HFFc6 (cell line): ENCODE measurements around the gene SLC49A3. TPM values are rescaled to one million over a fixed set of nuclear protein-coding genes. Genes with fewer than 3 reads are reported as not detected.

Experiments
- DNase-seq: peaks from one replicate; pipeline ENCODE4 v3.0.0-alpha.2; 2018
- H3K27ac Mint-ChIP-seq: 2 replicates; pipeline ENCODE4 v1.8.0; 2020; ENCODE audit warnings: mild to moderate bottlenecking, mixed read lengths
- H3K27me3 Mint-ChIP-seq: 2 replicates; pipeline ENCODE4 v1.8.0; 2021; ENCODE audit warnings: mild to moderate bottlenecking, moderate library complexity, mixed read lengths; ENCODE audit not compliant: insufficient read depth
- H3K36me3 Mint-ChIP-seq: 2 replicates; pipeline ENCODE4 v1.8.0; 2021; ENCODE audit warnings: low read depth, mixed read lengths
- H3K4me1 Mint-ChIP-seq: 2 replicates; pipeline ENCODE4 v1.8.0; 2020; ENCODE audit warnings: low read depth, mixed read lengths
- H3K4me3 Mint-ChIP-seq: 2 replicates; pipeline ENCODE4 v1.8.0; 2020; ENCODE audit warnings: mild to moderate bottlenecking, moderate library complexity, mixed read lengths
- H3K9me3 Mint-ChIP-seq: 2 replicates; pipeline ENCODE4 v1.8.0; 2020; ENCODE audit warnings: mild to moderate bottlenecking, mixed read lengths
- total RNA-seq, 6 experiments: library from RNA; stranded (reverse); fragmentation: NEBNext Ultra II Directional; extraction: Animal tissue kit (Norgen Biotek cat#: 25700); gene quantifications; 2 replicates in 1 of 6; 3 replicates in 5 of 6; pipeline ENCODE4 v1.2.3, GENCODE V29; 2021
- TF ChIP-seq, protein P1 (sequence below): fragments of 200-600 bp; sonication (generic); IDR thresholded peaks from 2 replicates; pipeline ENCODE4 v1.5.0; 2021; ENCODE audit warnings: antibody characterized with exemption, mild to moderate bottlenecking

The SLC49A3 gene
- total RNA-seq, 6 experiments from 2014 or later: 0.13 to 0.62 (median 0.21) TPM; not detected in 1

DNA sequence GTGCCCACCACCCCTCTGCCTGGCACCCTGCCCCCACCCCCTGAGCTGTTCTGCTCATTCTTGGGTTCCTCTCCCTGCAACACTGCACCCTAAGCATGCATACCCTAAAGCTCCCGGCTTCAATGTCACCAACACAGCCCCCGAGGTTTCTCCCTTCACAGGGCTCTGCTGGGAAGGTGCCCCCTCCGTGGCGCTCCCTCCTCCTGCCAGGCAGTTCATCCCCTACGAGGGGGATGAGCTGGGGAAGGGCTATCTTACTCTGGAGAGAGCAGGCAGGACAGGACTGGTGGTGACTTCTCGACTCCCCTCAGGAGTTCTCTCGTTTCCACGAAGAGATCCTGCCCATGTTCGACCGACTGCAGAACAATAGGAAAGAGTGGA, 21.4 kb downstream of the SLC49A3 start:
- Mint-ChIP-seq H3K27me3 (peaks cover 3% of the 10 kb centered on the region; the same call in 1 of the 2 replicates), H3K27ac (no peak overlapping the region), H3K4me1 (no peaks in the 10 kb centered on the region), H3K36me3 (peaks cover 13% of the 10 kb centered on the region), H3K4me3 (no peak overlapping the region), H3K9me3 (no peaks in the 10 kb centered on the region)
- DNase-seq: no peak
- TF ChIP-seq, protein P1, sequence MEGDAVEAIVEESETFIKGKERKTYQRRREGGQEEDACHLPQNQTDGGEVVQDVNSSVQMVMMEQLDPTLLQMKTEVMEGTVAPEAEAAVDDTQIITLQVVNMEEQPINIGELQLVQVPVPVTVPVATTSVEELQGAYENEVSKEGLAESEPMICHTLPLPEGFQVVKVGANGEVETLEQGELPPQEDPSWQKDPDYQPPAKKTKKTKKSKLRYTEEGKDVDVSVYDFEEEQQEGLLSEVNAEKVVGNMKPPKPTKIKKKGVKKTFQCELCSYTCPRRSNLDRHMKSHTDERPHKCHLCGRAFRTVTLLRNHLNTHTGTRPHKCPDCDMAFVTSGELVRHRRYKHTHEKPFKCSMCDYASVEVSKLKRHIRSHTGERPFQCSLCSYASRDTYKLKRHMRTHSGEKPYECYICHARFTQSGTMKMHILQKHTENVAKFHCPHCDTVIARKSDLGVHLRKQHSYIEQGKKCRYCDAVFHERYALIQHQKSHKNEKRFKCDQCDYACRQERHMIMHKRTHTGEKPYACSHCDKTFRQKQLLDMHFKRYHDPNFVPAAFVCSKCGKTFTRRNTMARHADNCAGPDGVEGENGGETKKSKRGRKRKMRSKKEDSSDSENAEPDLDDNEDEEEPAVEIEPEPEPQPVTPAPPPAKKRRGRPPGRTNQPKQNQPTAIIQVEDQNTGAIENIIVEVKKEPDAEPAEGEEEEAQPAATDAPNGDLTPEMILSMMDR: no peak

DNA sequence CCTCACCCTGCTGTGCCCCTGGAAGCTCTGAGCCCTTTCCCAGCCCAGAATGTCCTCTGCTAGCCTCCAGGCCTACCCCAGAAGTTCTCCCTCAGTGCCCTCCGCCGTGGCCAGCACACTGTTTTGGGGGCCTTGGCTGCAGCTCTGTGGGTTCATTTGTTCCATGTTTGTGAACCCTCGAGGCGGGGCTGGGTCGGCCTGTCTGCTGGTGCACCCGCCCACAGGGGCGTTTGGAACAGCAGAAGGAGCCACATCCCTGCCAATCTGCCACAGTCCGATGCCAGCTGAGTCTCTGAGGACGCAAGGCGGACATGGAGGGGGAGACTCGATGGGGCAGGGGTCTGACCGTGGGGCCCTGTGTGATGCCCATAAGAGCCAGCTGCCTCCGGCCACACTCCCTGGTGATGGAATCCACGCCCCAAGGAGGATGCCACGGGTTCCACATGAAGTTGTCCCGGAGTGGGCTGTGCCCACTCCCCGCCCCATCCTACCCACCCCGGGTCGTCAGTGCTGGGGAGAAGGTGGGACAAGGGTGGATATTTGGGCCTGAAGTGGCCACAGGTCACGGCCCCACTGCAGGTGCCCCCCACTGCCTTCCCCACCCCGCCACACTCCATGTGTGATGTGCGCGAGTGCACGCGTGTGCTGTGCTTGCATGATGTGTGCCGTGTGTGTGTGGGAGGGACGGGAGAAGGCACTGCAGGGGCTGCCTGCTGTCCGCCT, 22.0 kb downstream of the SLC49A3 start:
- Mint-ChIP-seq H3K36me3 (peaks cover 13% of the 10 kb centered on the region), H3K27me3 (peaks cover 3% of the 10 kb centered on the region; the same call in 1 of the 2 replicates), H3K9me3 (no peaks in the 10 kb centered on the region), H3K4me1 (no peaks in the 10 kb centered on the region), H3K27ac (no peak overlapping the region), H3K4me3 (no peak overlapping the region)
- no peak for DNase-seq
- TF ChIP-seq, protein P1: no peak

DNA sequence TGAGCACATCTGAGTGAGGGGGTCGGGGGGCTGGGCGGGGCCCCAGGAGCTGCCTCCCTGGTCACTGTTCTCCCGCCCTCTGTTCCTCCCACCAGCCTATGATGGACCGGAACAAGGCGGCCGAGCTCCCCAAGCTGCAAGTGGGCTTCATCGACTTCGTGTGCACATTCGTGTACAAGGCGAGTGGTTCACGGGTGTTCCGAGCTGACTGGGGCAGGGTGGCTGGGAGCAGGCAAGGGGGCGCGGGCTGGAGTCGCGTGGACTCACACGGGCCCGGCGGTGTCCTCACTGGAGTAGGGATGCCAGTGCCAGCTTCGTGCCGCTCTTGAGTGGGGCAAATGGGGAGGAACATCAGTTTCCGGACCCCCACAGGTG, 22.5 kb downstream of the SLC49A3 start:
- Mint-ChIP-seq H3K4me3 (no peak overlapping the region), H3K27me3 (peaks cover 3% of the 10 kb centered on the region; the same call in 1 of the 2 replicates), H3K4me1 (no peaks in the 10 kb centered on the region), H3K27ac (no peak overlapping the region), H3K9me3 (no peaks in the 10 kb centered on the region), H3K36me3 (peaks cover 11% of the 10 kb centered on the region)
- DNase-seq: no peak
- TF ChIP-seq, protein P1: no peak

DNA sequence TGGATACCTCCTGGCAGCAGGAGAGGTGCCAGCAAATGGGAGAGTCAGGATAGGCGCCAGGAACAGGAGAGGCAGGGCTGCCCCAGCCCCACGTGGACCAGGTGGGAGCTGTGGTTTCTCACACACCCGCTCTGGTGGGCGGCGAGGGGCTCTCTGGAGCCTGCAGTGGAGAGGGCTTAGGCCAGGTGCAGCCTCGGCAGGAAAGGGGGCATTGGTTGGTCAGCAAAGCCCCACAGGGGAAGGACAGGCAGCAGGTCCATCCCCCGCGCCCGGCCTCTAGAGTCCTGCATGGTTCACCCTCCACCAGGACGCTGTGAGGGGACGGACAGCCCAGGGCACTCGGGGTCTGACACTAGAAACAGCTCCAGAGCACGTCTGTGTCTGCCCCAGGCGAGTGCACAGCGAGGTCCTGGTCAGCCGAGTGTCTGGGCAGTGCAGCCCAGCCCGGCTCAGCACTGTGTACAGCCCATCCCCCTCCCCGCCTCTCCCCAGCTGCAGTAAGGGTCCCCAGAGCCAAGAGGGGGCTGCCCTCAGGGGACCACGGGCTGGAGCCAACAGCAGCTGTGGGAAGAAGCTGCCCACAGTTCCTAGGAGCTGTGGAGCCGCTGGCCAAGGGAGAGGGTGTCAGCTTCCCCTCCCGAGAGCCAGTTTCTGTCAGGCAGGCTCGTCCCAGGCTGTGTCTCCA, 23.1 kb downstream of the SLC49A3 start:
- Mint-ChIP-seq H3K27me3 (peaks cover 3% of the 10 kb centered on the region; the same call in 1 of the 2 replicates), H3K27ac (no peak overlapping the region), H3K4me1 (no peaks in the 10 kb centered on the region), H3K9me3 (no peaks in the 10 kb centered on the region), H3K36me3 (peaks cover 5% of the 10 kb centered on the region), H3K4me3 (no peak overlapping the region)
- no peak for DNase-seq
- TF ChIP-seq, protein P1: no peak

DNA sequence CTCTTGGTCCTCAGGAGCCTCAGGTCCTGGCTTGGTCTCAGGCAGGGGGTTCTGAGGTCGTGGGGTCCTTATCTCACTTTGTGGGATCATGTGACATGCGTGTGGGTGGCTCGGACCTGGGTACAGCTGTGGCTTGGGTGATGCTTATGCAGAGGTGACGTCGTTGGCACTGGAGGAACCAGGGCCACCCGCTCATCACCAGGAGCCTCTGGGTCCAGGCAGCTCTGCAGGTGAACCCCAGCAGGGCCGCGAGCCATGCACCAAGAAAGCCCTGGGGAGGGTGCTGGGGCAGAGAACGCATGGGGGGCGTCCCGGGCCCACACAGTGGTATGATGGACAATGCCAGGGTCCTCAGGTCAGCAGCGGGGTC, 23.6 kb downstream of the SLC49A3 start:
- no peak for DNase-seq
- Mint-ChIP-seq H3K36me3 (peaks cover under 1% of the 10 kb centered on the region; the same call in 1 of the 2 replicates), H3K27me3 (peaks cover 3% of the 10 kb centered on the region; the same call in 1 of the 2 replicates), H3K9me3 (no peaks in the 10 kb centered on the region), H3K27ac (no peak overlapping the region), H3K4me3 (no peak overlapping the region), H3K4me1 (no peaks in the 10 kb centered on the region)
- TF ChIP-seq, protein P1: no peak
